Measurements from ENCODE around the gene IBSP.

Gene IBSP

GRCh38 chr4:87853891-87854290 is 54.5 kb downstream of the IBSP start:
- Histone ChIP-seq H3K27me3 (ENCODE audit: low read length) (no peaks in the 10 kb centered on the region), H3K9ac (ENCODE audit: low read length) (no peak overlapping the region), H2AFZ (ENCODE audit: low read depth, low read length, severe bottlenecking) (no peak overlapping the region), H3K27ac (ENCODE audit: low read depth, low read length) (no peak overlapping the region), H3F3A (ENCODE audit: insufficient read depth) (no peaks in the 10 kb centered on the region), H3K79me2 (ENCODE audit: insufficient read depth, low read length) (no peaks in the 10 kb centered on the region), H3K9me3 (ENCODE audit: insufficient read depth, low read length) (no peaks in the 10 kb centered on the region), H3K4me3 (ENCODE audit: insufficient read depth, low read length, poor library complexity, severe bottlenecking) (no peak overlapping the region), H3K9me2 (replicated peaks; ENCODE audit: insufficient read depth, low read length) (no peaks in the 10 kb centered on the region), H3K4me2 (ENCODE audit: low read depth, low read length, poor library complexity, severe bottlenecking) (no peak overlapping the region), H4K20me1 (ENCODE audit: low read depth, low read length) (no peaks in the 10 kb centered on the region), H3K36me3 (ENCODE audit: low read length) (no peaks in the 10 kb centered on the region)
- TF ChIP-seq EZH2phosphoT487 (conservative IDR thresholded peaks at IDR 0.05; ENCODE audit: low read length), result no peak
- TF ChIP-seq CTCF (IDR thresholded peaks at IDR 0.05; ENCODE audit: insufficient read depth, low read length, poor library complexity, severe bottlenecking), result no peak

DNA sequence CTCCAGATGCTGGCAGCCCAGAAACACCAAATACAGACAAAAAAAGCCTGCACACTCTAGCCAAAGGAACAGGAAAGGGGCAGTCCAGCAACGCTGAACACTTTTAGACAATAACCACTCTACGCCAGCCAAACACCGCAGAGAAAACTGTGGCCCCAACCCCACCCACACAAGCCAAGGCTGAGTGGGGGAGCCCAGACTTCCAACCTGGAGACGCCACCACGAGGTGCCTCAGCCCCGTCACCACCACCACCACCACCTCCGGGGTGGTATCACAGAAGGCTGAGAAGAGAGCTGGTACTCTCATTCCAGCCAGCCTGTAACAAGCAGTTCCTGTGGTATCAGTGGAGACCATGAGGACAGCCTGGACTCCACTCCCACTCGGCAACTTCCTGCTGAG is 56.2 kb downstream of the IBSP start:
- Histone ChIP-seq H3K36me3 (ENCODE audit: low read length) (no peaks in the 10 kb centered on the region), H3K9me2 (replicated peaks; ENCODE audit: insufficient read depth, low read length) (no peaks in the 10 kb centered on the region), H3K79me2 (ENCODE audit: insufficient read depth, low read length) (no peaks in the 10 kb centered on the region), H3K9me3 (ENCODE audit: insufficient read depth, low read length) (no peaks in the 10 kb centered on the region), H3K4me2 (ENCODE audit: low read depth, low read length, poor library complexity, severe bottlenecking) (no peak overlapping the region), H3K9ac (ENCODE audit: low read length) (no peak overlapping the region), H4K20me1 (ENCODE audit: low read depth, low read length) (no peaks in the 10 kb centered on the region), H3K27ac (ENCODE audit: low read depth, low read length) (no peak overlapping the region), H3F3A (ENCODE audit: insufficient read depth) (no peaks in the 10 kb centered on the region), H2AFZ (ENCODE audit: low read depth, low read length, severe bottlenecking) (no peak overlapping the region), H3K4me3 (ENCODE audit: insufficient read depth, low read length, poor library complexity, severe bottlenecking) (no peak overlapping the region), H3K27me3 (ENCODE audit: low read length) (no peaks in the 10 kb centered on the region)
- TF ChIP-seq EZH2phosphoT487 (conservative IDR thresholded peaks at IDR 0.05; ENCODE audit: low read length), result no peak
- TF ChIP-seq CTCF (IDR thresholded peaks at IDR 0.05; ENCODE audit: insufficient read depth, low read length, poor library complexity, severe bottlenecking), result no peak

DNA sequence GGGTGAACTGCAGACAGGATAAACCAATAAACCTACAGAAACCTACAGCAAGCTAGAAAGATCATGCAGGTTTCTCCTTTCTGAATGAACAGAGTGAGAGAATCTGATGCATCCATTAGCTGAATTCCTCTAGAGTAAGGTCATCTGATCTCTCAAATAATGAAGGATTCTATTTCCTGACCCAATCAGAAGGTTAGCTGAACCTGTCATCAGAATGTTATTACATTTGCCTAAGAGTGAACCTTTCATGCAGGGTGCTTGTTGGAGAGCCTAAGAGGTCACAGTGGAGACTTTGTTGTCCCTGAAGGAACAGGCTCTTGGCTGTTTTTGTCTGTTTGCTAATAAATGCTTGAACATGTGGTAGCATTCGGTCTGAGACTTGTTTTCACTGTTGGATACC is 57.5 kb downstream of the IBSP start:
- TF ChIP-seq EZH2phosphoT487 (conservative IDR thresholded peaks at IDR 0.05; ENCODE audit: low read length) (no peak), CTCF (IDR thresholded peaks at IDR 0.05; ENCODE audit: insufficient read depth, low read length, poor library complexity, severe bottlenecking) (no peak)
- Histone ChIP-seq H4K20me1 (ENCODE audit: low read depth, low read length) (no peaks in the 10 kb centered on the region), H3K9me3 (ENCODE audit: insufficient read depth, low read length) (no peaks in the 10 kb centered on the region), H3K9me2 (replicated peaks; ENCODE audit: insufficient read depth, low read length) (no peaks in the 10 kb centered on the region), H3K27me3 (ENCODE audit: low read length) (no peaks in the 10 kb centered on the region), H2AFZ (ENCODE audit: low read depth, low read length, severe bottlenecking) (no peak overlapping the region), H3K79me2 (ENCODE audit: insufficient read depth, low read length) (no peaks in the 10 kb centered on the region), H3K4me3 (ENCODE audit: insufficient read depth, low read length, poor library complexity, severe bottlenecking) (no peak overlapping the region), H3F3A (ENCODE audit: insufficient read depth) (no peaks in the 10 kb centered on the region), H3K36me3 (ENCODE audit: low read length) (no peaks in the 10 kb centered on the region), H3K9ac (ENCODE audit: low read length) (no peak overlapping the region), H3K4me2 (ENCODE audit: low read depth, low read length, poor library complexity, severe bottlenecking) (no peak overlapping the region), H3K27ac (ENCODE audit: low read depth, low read length) (no peak overlapping the region)

GRCh38 chr4:87857789-87858188 is 58.4 kb downstream of the IBSP start:
- TF ChIP-seq EZH2phosphoT487 (conservative IDR thresholded peaks at IDR 0.05; ENCODE audit: low read length) (no peak), CTCF (IDR thresholded peaks at IDR 0.05; ENCODE audit: insufficient read depth, low read length, poor library complexity, severe bottlenecking) (no peak)
- no peak overlapping the region for H3K4me2 ChIP-seq (ENCODE audit: low read depth, low read length, poor library complexity, severe bottlenecking)
- H4K20me1 ChIP-seq (ENCODE audit: low read depth, low read length), result no peaks in the 10 kb centered on the region
- H3K27ac ChIP-seq (ENCODE audit: low read depth, low read length), result no peak overlapping the region
- H3K36me3 ChIP-seq (ENCODE audit: low read length), result no peaks in the 10 kb centered on the region
- no peaks in the 10 kb centered on the region for H3K9me2 ChIP-seq (replicated peaks; ENCODE audit: insufficient read depth, low read length)
- H3K4me3 ChIP-seq (ENCODE audit: insufficient read depth, low read length, poor library complexity, severe bottlenecking), result no peak overlapping the region
- H3K27me3 ChIP-seq (ENCODE audit: low read length), result no peaks in the 10 kb centered on the region
- H2AFZ ChIP-seq (ENCODE audit: low read depth, low read length, severe bottlenecking), result no peak overlapping the region
- no peaks in the 10 kb centered on the region for H3K9me3 ChIP-seq (ENCODE audit: insufficient read depth, low read length)
- no peaks in the 10 kb centered on the region for H3F3A ChIP-seq (ENCODE audit: insufficient read depth)
- no peak overlapping the region for H3K9ac ChIP-seq (ENCODE audit: low read length)
- H3K79me2 ChIP-seq (ENCODE audit: insufficient read depth, low read length), result no peaks in the 10 kb centered on the region

Measured in SU-DHL-6 (cell line).